ENCODE results near the gene IDH3B. TPM values are rescaled to one million over a fixed set of nuclear protein-coding genes. Genes with fewer than 3 reads are reported as not detected.

IDH3B gene
- total and polyA plus RNA-seq, 2 of the 13 experiments (the other 11 are each of a cell fraction or from before 2014, with no cell fraction given): 215 to 254 TPM

- TF ChIP-seq TEF (CRISPR knock-in tag; IDR thresholded peaks at IDR 0.05) (0 out of 2 replicates have a peak, but pooled peaks have one; percentile 11), POLR2AphosphoS5 (IDR thresholded peaks at IDR 0.05; ENCODE audit: low read depth, low read length) (peak; percentile 96), ZNF33B (CRISPR knock-in tag; IDR thresholded peaks at IDR 0.05) (peak; percentile 62), ZNF354B (CRISPR knock-in tag; IDR thresholded peaks at IDR 0.05) (no peak), ZBTB49 (CRISPR knock-in tag; IDR thresholded peaks at IDR 0.05; ENCODE audit: borderline replicate concordance) (no peak), DNMT3B (CRISPR knock-in tag; conservative IDR thresholded peaks at IDR 0.05) (peak; percentile 91; the same call in 1 of the 2 replicates), ZNF282 (IDR thresholded peaks at IDR 0.05; ENCODE audit: partially characterized antibody) (no peak), MYPOP (CRISPR knock-in tag; IDR thresholded peaks at IDR 0.05) (peak; percentile 97), ATM (IDR thresholded peaks at IDR 0.05; ENCODE audit: borderline replicate concordance) (no peak), NPAS2 (CRISPR knock-in tag; IDR thresholded peaks at IDR 0.05; ENCODE audit: borderline replicate concordance) (no peak), MTF1 (CRISPR knock-in tag; IDR thresholded peaks at IDR 0.05) (peak; percentile 83), ZNF44 (CRISPR knock-in tag; IDR thresholded peaks at IDR 0.05) (0 out of 2 replicates have a peak, but pooled peaks have one; percentile 70), GABPB1 (CRISPR knock-in tag; IDR thresholded peaks at IDR 0.05) (peak; percentile 86), LCORL (IDR thresholded peaks at IDR 0.05) (no peak), LCORL (CRISPR knock-in tag; IDR thresholded peaks at IDR 0.05) (peak; percentile 30), RBAK (CRISPR knock-in tag; IDR thresholded peaks at IDR 0.05) (no peak; the same call in 1 of the 2 replicates), HINFP (CRISPR knock-in tag; IDR thresholded peaks at IDR 0.05; ENCODE audit: low read depth) (peak; percentile 81), TARDBP (CRISPR knock-in tag; IDR thresholded peaks at IDR 0.05) (peak; percentile 77; the same call in 1 of the 2 replicates), HIC2 (CRISPR knock-in tag; IDR thresholded peaks at IDR 0.05; ENCODE audit: low read depth) (no peak), HMG20B (CRISPR knock-in tag; conservative IDR thresholded peaks at IDR 0.05) (no peak), SKI (IDR thresholded peaks at IDR 0.05; ENCODE audit: partially characterized antibody) (peak; percentile 63), PHF21A (CRISPR knock-in tag; IDR thresholded peaks at IDR 0.05) (peak; percentile 90; the same call in 1 of the 2 replicates), ZNF33A (CRISPR knock-in tag; IDR thresholded peaks at IDR 0.05; ENCODE audit: borderline replicate concordance) (no peak; the same call in 1 of the 2 replicates)
These were observed 12.0 kb downstream of the IDH3B start, which contains the start of gene NOP56 (continued) for GRCh38 chr20:2651772-2652723.

Data from HepG2 (cell line).